Astrocyte of the spinal cord (primary cell): Measurements from ENCODE around the gene COL6A3.

Source experiments
- DNase-seq: peaks from one replicate; pipeline ENCODE4 v3.0.0; 2011; ENCODE audit warnings: low read depth, low spot score
- H3K4me3 ChIP-seq: 2 replicates; pipeline ENCODE4 v1.5.1; 2011; ENCODE audit warnings: low read depth, mild to moderate bottlenecking, low read length, moderate library complexity
- CTCF ChIP-seq: IDR thresholded peaks from 2 replicates; pipeline ENCODE4 v1.5.1; 2012; ENCODE audit warnings: low read depth, mild to moderate bottlenecking, low read length, inconsistent platforms
- in situ Hi-C: cut with HindIII; loops from 2 replicates; pipeline ENCODE4 v1.10.0; 2017; ENCODE audit warnings: low sequenced_read_pairs

Gene COL6A3

GRCh38 chr2:237391140-237391539 lies 22.8 kb downstream of the COL6A3 start:
- DNase-seq, result no peak
- in situ Hi-C loops, result no loop called here
- H3K4me3 ChIP-seq, result no peak overlapping the region
- TF ChIP-seq CTCF, result no peak

- TF ChIP-seq CTCF, result no peak
- H3K4me3 ChIP-seq, result no peak overlapping the region
- no peak for DNase-seq
- in situ Hi-C loops, result no loop called here
Measured at GRCh38 chr2:237390235-237390634, 23.7 kb downstream of the COL6A3 start.

- DNase-seq, result no peak
- no peak overlapping the region for H3K4me3 ChIP-seq
- TF ChIP-seq CTCF, result no peak
- in situ Hi-C loops, result no loop called here
Measured at GRCh38 chr2:237389831-237390230, 24.1 kb downstream of the COL6A3 start.

- in situ Hi-C loops, result no loop called here
- H3K4me3 ChIP-seq, result no peak overlapping the region
- DNase-seq, result no peak
- no peak for TF ChIP-seq CTCF
Measured at GRCh38 chr2:237388036-237388435, 25.9 kb downstream of the COL6A3 start.

GRCh38 chr2:237384672-237385020 lies 29.3 kb downstream of the COL6A3 start:
- H3K4me3 ChIP-seq, result no peak overlapping the region
- TF ChIP-seq CTCF, result no peak
- no peak for DNase-seq
- in situ Hi-C loops, result no loop called here

GRCh38 chr2:237383991-237384671 lies 29.8 kb downstream of the COL6A3 start:
- DNase-seq, result no peak

More at GRCh38 chr2:237383991-237384671, 29.8 kb downstream of the COL6A3 start:
- no peak for TF ChIP-seq CTCF
- in situ Hi-C loops, result no loop called here
- no peak overlapping the region for H3K4me3 ChIP-seq
